Loucy (cell line): ENCODE measurements around the gene P2RY2.

Experiments
- H2AFZ ChIP-seq: fragments of 200-600 bp; sonication (generic); 2 replicates; pipeline ENCODE4 v1.6.0; 2016; ENCODE audit warnings: antibody characterized with exemption, mild to moderate bottlenecking, low read length, moderate library complexity
- H3F3A ChIP-seq: fragments of 200-600 bp; 2 replicates; pipeline ENCODE4 v1.6.0; 2016; ENCODE audit warnings: antibody characterized with exemption, low read depth, mild to moderate bottlenecking
- H3K27me3 ChIP-seq: fragments of 200-600 bp; sonication (generic); 2 replicates; pipeline ENCODE4 v1.6.1; 2014; ENCODE audit warnings: low read length, mild to moderate bottlenecking; ENCODE audit not compliant: insufficient read depth, poor library complexity, severe bottlenecking
- H3K36me3 ChIP-seq: fragments of 200-600 bp; sonication (generic); 2 replicates; pipeline ENCODE4 v1.6.1; 2016; ENCODE audit warnings: low read length; ENCODE audit not compliant: insufficient read depth
- H3K4me1 ChIP-seq: fragments of 200-600 bp; sonication (generic); 2 replicates; pipeline ENCODE4 v1.5.1; 2014; ENCODE audit warnings: low read length, mild to moderate bottlenecking; ENCODE audit not compliant: insufficient read depth, poor library complexity, severe bottlenecking
- H3K4me2 ChIP-seq: fragments of 200-600 bp; sonication (generic); 2 replicates; pipeline ENCODE4 v1.6.0; 2014; ENCODE audit warnings: antibody characterized with exemption, low read length, low read depth, mild to moderate bottlenecking; ENCODE audit not compliant: poor library complexity, severe bottlenecking
- H3K4me3 ChIP-seq: fragments of 200-600 bp; sonication (generic); 2 replicates; pipeline ENCODE4 v1.5.1; 2014; ENCODE audit warnings: low read length, mild to moderate bottlenecking, mixed read lengths; ENCODE audit not compliant: poor library complexity, severe bottlenecking
- H3K79me2 ChIP-seq: fragments of 200-600 bp; sonication (generic); 2 replicates; pipeline ENCODE4 v1.6.1; 2014; ENCODE audit warnings: low read length; ENCODE audit not compliant: insufficient read depth
- H3K9ac ChIP-seq: fragments of 200-600 bp; sonication (generic); 2 replicates; pipeline ENCODE4 v1.6.0; 2014; ENCODE audit warnings: mild to moderate bottlenecking, low read depth, low read length, moderate library complexity; ENCODE audit not compliant: poor library complexity, severe bottlenecking
- H3K9me2 ChIP-seq: fragments of 200-600 bp; sonication (generic); replicated peaks from 2 replicates; pipeline ENCODE4 v1.6.1; 2016; ENCODE audit warnings: low read depth, low read length, mixed read lengths
- H3K9me3 ChIP-seq: fragments of 200-600 bp; sonication (generic); 2 replicates; pipeline ENCODE4 v1.6.1; 2014; ENCODE audit warnings: mild to moderate bottlenecking, antibody characterized with exemption, low read length, low read depth; ENCODE audit not compliant: insufficient read depth
- H4K20me1 ChIP-seq: fragments of 200-600 bp; sonication (generic); 2 replicates; pipeline ENCODE4 v1.6.0; 2014; ENCODE audit warnings: antibody characterized with exemption, low read length, mild to moderate bottlenecking; ENCODE audit not compliant: insufficient read depth, poor library complexity, severe bottlenecking
- CTCF ChIP-seq: fragments of 200-600 bp; sonication (generic); conservative IDR thresholded peaks from 2 replicates; pipeline ENCODE4 v1.5.1; 2014; ENCODE audit warnings: mild to moderate bottlenecking, antibody characterized with exemption, low read length
- EZH2phosphoT487 ChIP-seq: fragments of 200-600 bp; IDR thresholded peaks from 2 replicates; pipeline ENCODE4 v1.6.1; 2018; ENCODE audit warnings: antibody characterized with exemption, mild to moderate bottlenecking, moderate library complexity, borderline replicate concordance

The P2RY2 gene

GRCh38 chr11:73178681-73179080, 39.4 kb upstream of the P2RY2 start:
- Histone ChIP-seq H3K4me3 (no peak overlapping the region), H3K27me3 (no peaks in the 10 kb centered on the region), H3K9ac (no peak overlapping the region), H3K9me2 (no peaks in the 10 kb centered on the region), H3K79me2 (no peaks in the 10 kb centered on the region), H3K36me3 (no peaks in the 10 kb centered on the region), H3K4me1 (peaks cover 28% of the 10 kb centered on the region), H3K9me3 (no peaks in the 10 kb centered on the region), H3F3A (no peaks in the 10 kb centered on the region), H3K4me2 (no peak overlapping the region), H4K20me1 (no peaks in the 10 kb centered on the region), H2AFZ (no peak overlapping the region)
- TF ChIP-seq EZH2phosphoT487: no peak
- no peak for TF ChIP-seq CTCF

DNA sequence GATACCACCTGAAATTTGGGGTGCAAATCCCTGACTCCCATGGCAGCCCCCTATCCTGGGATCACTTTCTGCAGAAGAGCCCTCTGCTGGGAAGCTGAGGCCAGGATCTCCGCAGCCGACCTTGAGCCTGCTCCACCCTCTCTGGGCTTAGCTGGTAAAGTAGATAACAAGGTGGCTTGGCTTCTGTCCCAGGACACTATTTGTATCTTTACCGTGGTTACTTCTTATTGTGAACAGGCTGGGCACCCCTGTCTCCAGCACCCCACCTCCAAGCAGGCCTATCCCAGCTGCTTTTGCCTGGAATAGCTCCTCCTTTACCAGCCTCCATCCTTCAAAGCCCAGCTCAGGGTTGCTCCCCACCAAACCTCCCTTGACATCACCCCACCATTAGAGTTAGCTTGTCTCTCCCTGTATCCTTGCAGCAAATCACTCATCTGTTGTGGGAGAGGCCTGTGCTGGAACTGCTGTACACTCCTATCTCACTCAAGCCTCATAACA, 35.2 kb upstream of the P2RY2 start:
- H2AFZ ChIP-seq: no peak overlapping the region
- no peaks in the 10 kb centered on the region for H3K79me2 ChIP-seq
- no peak overlapping the region for H3K4me2 ChIP-seq
- no peak overlapping the region for H3K4me3 ChIP-seq
- no peaks in the 10 kb centered on the region for H3K9me2 ChIP-seq
- no peaks in the 10 kb centered on the region for H3K27me3 ChIP-seq
- peaks cover 1% of the 10 kb centered on the region for H3K4me1 ChIP-seq
- no peaks in the 10 kb centered on the region for H3K9me3 ChIP-seq
- TF ChIP-seq CTCF (no peak), EZH2phosphoT487 (no peak)
- no peaks in the 10 kb centered on the region for H3K36me3 ChIP-seq
- no peaks in the 10 kb centered on the region for H3F3A ChIP-seq
- no peaks in the 10 kb centered on the region for H4K20me1 ChIP-seq
- H3K9ac ChIP-seq: no peak overlapping the region

DNA sequence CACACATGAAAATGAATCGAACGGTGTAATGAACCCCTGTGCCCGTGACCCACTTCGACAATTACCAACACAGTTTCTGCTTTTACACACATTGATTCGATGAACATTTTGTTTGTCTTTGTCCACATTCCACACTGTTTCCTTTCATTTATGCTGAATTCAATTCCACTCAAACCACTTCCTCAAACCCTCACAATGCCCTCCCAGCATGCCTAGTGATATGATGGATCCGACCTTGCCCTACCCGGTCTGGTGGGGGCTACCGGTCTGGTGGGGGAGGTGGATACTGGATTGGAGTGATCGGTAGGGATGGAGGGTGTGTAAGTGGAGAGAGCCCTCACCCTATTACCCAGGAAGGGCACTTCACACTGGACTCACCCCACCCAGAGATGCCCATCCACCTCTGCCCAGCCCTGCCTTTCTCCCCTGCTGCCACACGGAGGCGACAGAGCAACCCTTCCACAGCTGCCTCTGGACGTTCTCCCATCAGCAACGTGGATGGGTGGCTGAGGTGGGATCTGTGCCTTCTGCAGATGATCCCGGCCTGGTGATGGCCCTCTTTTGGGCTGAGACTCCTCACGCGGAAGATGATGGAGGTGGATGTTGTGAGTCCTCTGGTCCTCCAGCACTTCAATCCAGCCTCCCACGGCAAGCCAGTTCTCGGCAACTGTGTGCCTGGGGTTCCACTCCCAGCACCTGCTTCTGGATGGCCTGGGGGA, 33.0 kb upstream of the P2RY2 start:
- Histone ChIP-seq H3K9me2 (no peaks in the 10 kb centered on the region), H3K36me3 (no peaks in the 10 kb centered on the region), H3F3A (no peaks in the 10 kb centered on the region), H3K4me2 (peak overlapping the region; percentile 46), H3K4me3 (peak overlapping the region; percentile 10), H3K9ac (peak overlapping the region; percentile 10), H3K9me3 (no peaks in the 10 kb centered on the region), H3K4me1 (no peaks in the 10 kb centered on the region), H2AFZ (peak overlapping the region; percentile 82), H3K27me3 (no peaks in the 10 kb centered on the region), H3K79me2 (no peaks in the 10 kb centered on the region), H4K20me1 (no peaks in the 10 kb centered on the region)
- TF ChIP-seq CTCF (peak; percentile 93), EZH2phosphoT487 (no peak)
